ENCODE data around the gene SDS. TPM values are rescaled to one million over a fixed set of nuclear protein-coding genes. Genes with fewer than 3 reads are reported as not detected.

The SDS gene
- total and polyA plus RNA-seq, 2 of the 13 experiments (the other 11 are each of a cell fraction or from before 2014, with no cell fraction given) = not detected

DNA sequence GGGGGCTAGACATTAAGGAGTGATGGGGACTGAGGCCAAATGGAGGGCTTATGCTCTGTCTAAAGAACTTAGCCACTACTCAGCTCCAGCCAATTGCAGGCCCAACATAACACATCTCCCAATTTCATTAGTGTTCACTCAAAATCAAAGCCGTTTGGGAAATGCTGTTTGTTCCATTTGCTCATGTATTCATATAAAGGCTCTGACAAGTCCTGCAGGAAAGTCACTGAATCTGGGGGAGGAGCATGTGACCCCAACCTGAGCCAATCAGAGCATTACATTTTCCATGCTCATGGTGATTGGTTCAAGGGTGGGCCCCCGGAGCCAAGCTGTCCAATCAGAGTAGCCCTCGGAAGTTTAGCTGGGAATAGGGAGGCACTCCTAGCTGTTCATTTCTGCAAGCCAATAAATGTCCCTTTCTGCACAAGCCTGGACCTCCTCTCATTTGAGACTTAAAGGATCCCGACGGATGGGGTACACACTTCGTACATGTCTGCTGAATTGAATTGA is 39.4 kb upstream of the SDS start:
- intact Hi-C loops (cut with micrococcal nuclease; ENCODE audit: unreplicated experiment) = no loop called here
- Histone ChIP-seq H2AFZ (ENCODE audit: low read length) (no peak overlapping the region), H3K36me3 (replicated peaks in 1 of 2; ENCODE audit: control insufficient read depth in 1 of 2, insufficient read depth in 2 of 2, low read length in 2 of 2) (no peaks in the 10 kb centered on the region), H3K9ac (ENCODE audit: insufficient read depth, low read depth, low read length) (no peak overlapping the region), H4K20me1 (ENCODE audit: insufficient read depth, low read length) (no peaks in the 10 kb centered on the region), H3K4me2 (ENCODE audit: low read depth, low read length) (no peak overlapping the region), H3K4me1 (ENCODE audit: insufficient read depth, low read length) (peaks cover 7% of the 10 kb centered on the region; the same call in 1 of the 2 replicates), H3K79me2 (ENCODE audit: insufficient read depth, low read length) (no peaks in the 10 kb centered on the region), H3K27me3 (ENCODE audit: control insufficient read depth in 1 of 2, insufficient read depth in 2 of 2, low read length in 2 of 2) (peaks cover 0 to 22% of the 10 kb centered on the region in 2 experiments; a peak in 2 of 5 replicates), H3K9me3 (ENCODE audit: low read length) (no peaks in the 10 kb centered on the region), H3K4me3 (replicated peaks in 1 of 3; ENCODE audit: insufficient read depth in 1 of 3, low read depth in 2 of 3, low read length in 3 of 3) (no peak overlapping the region), H3K27ac (ENCODE audit: extremely low read length, insufficient read depth, low read length) (no peak overlapping the region)
- no TSS peak for BruUV-seq (replicated peaks)
- ChIA-PET CTCF (ENCODE audit: low intra/inter-chr PET ratio, low total read pairs) (no interaction called here), POLR2A (interaction anchor here (0.6 kb wide), 1 partner anchor 194 kb away, joined by 4 read pairs; no protein-coding TSS in a partner anchor)
- 21% methylated on average over 6 of the region's 6 CpGs for whole genome bisulfite sequencing (ENCODE audit: low lambda C conversion rate)
- DNase-seq (ENCODE audit: low spot score) (no peak), FAIRE-seq (no peak), ATAC-seq (no peak; the same call in 2 of the 3 replicates)
- no peak for TF ChIP-seq ZIK1 (CRISPR knock-in tag; IDR thresholded peaks at IDR 0.05; ENCODE audit: borderline replicate concordance, low read depth)
- peak; percentile 47; the same call in 1 of the 2 replicates for TF ChIP-seq NFYB (CRISPR knock-in tag; IDR thresholded peaks at IDR 0.05)
- no peak for TF ChIP-seq SP2 (CRISPR knock-in tag; IDR thresholded peaks at IDR 0.05)
- no peak for TF ChIP-seq SALL1 (CRISPR knock-in tag; IDR thresholded peaks at IDR 0.05)
- no peak for TF ChIP-seq SATB2 (CRISPR knock-in tag; IDR thresholded peaks at IDR 0.05)
- TF ChIP-seq, protein P1, sequence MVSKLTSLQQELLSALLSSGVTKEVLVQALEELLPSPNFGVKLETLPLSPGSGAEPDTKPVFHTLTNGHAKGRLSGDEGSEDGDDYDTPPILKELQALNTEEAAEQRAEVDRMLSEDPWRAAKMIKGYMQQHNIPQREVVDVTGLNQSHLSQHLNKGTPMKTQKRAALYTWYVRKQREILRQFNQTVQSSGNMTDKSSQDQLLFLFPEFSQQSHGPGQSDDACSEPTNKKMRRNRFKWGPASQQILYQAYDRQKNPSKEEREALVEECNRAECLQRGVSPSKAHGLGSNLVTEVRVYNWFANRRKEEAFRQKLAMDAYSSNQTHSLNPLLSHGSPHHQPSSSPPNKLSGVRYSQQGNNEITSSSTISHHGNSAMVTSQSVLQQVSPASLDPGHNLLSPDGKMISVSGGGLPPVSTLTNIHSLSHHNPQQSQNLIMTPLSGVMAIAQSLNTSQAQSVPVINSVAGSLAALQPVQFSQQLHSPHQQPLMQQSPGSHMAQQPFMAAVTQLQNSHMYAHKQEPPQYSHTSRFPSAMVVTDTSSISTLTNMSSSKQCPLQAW (CRISPR knock-in tag; IDR thresholded peaks at IDR 0.05) = no peak
- TF ChIP-seq EED (CRISPR knock-in tag; IDR thresholded peaks at IDR 0.05) = no peak
- TF ChIP-seq NFYC (CRISPR knock-in tag; IDR thresholded peaks at IDR 0.05) = peak; percentile 65
- TF ChIP-seq ZNF883 (CRISPR knock-in tag; IDR thresholded peaks at IDR 0.05; ENCODE audit: not compliant biosample characterization) = no peak
- in situ Hi-C loops (cut with HindIII; ENCODE audit: extremely low pct_ligation_motif_present, low pct_unique_long_range_greater_than_20kb) = no loop called here
